ENCODE measurements around the gene TBC1D19.
A peak's percentile ranks its signal among the peaks of the same experiment; 100 is the strongest.

Gene TBC1D19

GRCh38 chr4:26751004-26751403, 167.1 kb downstream of the TBC1D19 start:
- no peak for TF ChIP-seq CTCF (IDR thresholded peaks at IDR 0.05; ENCODE audit: low read depth, low read length)
- DNase-seq (ENCODE audit: extremely low read depth, low read depth), result no peak

DNA sequence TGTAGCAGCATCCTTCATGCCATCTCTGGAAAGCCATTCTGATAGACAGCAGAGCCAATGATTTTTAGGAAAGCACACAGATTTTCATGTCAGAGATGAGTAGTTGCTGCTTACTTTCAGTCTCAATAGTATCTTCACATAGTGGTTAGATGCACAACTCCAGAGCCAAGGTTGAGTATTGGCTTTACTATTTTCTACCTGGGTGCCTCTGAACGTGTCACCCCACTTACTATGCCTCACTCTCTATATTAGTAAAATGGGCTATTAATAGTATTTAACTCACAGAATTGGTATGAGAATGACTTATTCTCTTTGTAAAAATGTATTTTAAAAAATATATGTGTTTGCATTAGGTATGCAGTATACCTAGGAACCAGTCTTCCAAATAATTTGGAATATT, 168.0 kb downstream of the TBC1D19 start:
- no peak for TF ChIP-seq CTCF (IDR thresholded peaks at IDR 0.05; ENCODE audit: low read depth, low read length)
- no peak for DNase-seq (ENCODE audit: extremely low read depth, low read depth)

DNA sequence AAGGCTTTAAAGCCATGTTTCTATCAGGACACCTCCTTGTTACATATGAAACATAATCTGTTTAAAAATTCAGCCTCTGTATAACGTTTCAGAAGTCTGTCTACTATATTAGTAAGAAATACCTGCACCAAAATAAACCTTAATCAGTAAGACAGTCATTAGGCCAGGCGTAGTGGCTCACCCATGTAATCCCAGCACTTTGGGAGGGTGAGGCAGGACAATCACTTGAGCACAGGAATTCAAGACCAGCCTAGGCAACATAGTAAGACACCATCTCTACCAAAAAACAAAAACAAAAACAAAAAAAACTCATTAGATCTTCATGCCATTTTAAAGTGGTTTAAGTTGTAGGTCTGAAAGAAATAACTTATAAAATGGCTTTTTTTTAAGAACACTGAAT, 169.3 kb downstream of the TBC1D19 start:
- DNase-seq (ENCODE audit: extremely low read depth, low read depth), result no peak

DNA sequence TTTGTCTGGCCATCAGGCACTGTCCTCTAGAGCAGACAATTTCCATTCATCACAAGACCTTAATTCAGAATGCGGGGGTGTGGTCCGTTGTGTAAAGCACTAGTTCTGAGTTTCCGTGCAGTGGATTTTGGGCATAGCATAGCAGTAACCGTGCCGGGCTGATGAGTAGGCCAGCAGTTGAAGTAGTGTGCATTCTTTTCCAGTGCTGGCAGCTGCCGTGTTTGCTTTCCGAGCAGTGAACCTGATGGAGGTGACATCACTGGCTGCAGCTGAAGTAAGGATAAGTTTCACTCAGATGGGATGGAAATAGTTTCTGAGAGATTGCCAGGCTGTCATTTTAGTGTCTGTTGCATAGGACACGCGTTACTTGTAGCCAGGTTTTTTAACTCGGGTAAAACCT, 169.7 kb downstream of the TBC1D19 start:
- DNase-seq (ENCODE audit: extremely low read depth, low read depth), result peak; percentile 36
- TF ChIP-seq CTCF (IDR thresholded peaks at IDR 0.05; ENCODE audit: low read depth, low read length), result no peak

More for the DNA sequence above, 169.3 kb downstream of the TBC1D19 start:
- TF ChIP-seq CTCF (IDR thresholded peaks at IDR 0.05; ENCODE audit: low read depth, low read length), result no peak

DNA sequence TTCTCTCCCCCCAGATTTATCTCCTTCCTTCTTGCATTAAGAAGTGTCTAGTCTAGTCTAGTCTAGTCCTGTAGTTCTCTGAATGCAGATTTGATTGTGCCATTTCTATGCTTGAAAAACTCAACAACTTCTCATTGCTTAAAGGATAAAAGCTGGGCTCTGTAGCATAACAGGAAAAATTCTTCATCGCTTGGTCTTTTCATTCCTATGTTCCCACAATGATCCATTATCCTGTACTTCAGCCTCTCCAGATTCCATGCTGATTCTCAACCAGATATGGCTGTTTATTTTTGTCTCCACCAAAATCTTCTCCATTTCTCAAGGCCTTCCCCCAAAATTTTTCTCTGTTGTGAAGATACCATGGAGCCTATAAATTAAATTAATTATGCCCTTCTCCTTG, 173.9 kb downstream of the TBC1D19 start:
- DNase-seq (ENCODE audit: extremely low read depth, low read depth), result no peak
- TF ChIP-seq CTCF (IDR thresholded peaks at IDR 0.05; ENCODE audit: low read depth, low read length), result no peak

GRCh38 chr4:26758899-26759298, 175.0 kb downstream of the TBC1D19 start:
- DNase-seq (ENCODE audit: extremely low read depth, low read depth), result no peak
- no peak for TF ChIP-seq CTCF (IDR thresholded peaks at IDR 0.05; ENCODE audit: low read depth, low read length)

DNA sequence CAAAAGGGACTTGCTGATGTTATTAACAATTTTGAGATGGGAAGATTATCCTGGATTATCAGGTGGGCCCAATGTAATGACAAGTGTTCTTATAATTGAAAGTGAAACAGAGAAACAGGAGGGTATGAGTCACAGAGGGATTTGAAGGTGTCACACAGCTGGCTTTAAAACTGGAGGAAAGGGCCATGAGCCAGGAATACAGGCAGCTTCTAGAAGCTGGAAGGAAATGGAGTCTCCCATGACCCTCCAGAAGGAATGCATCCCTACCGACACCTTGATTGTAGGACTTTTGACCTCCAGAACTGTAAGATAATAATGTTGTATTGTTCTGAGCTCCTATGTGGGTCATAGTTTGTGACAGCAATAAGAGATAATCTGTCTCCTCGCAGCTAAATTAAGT, 178.8 kb downstream of the TBC1D19 start:
- no peak for TF ChIP-seq CTCF (IDR thresholded peaks at IDR 0.05; ENCODE audit: low read depth, low read length)
- DNase-seq (ENCODE audit: extremely low read depth, low read depth), result no peak
